MCF 10A (cell line): ENCODE results near the gene CBARP. TPM values are rescaled to one million over a fixed set of nuclear protein-coding genes. Genes with fewer than 3 reads are reported as not detected.

Experiments used
- BruUV-seq: library from RNA; stranded (reverse); fragments of 400-500 nt; replicated peaks from 2 replicates; lab custom pipeline; 2021; lab: Mats Ljungman, UMichigan
- CTCF ChIA-PET: fragments of 300-600 bp; sonication (Branson Sonifier 250); formaldehyde crosslinking; extraction: SDS; loops from one replicate; lab custom pipeline; 2021; ENCODE audit warnings: antibody characterized with exemption, inconsistent platforms; lab: Yijun Ruan, JAX
- POLR2A ChIA-PET: fragments of 300-600, 350-650 bp; sonication (Branson Sonifier 250); formaldehyde crosslinking; extraction: SDS; loops from one replicate; lab custom pipeline; 2020; ENCODE audit warnings: antibody characterized with exemption, inconsistent platforms; lab: Yijun Ruan, JAX
- DNase-seq: peaks from one replicate; pipeline ENCODE4 v3.0.0-alpha.2; 2018; ENCODE audit not compliant: unreplicated experiment
- H3K27ac Mint-ChIP-seq: one replicate; pipeline ENCODE4 v1.8.0; 2022; ENCODE audit warnings: mild to moderate bottlenecking, low read depth, mixed read lengths; ENCODE audit not compliant: unreplicated experiment
- H3K27me3 Mint-ChIP-seq: one replicate; pipeline ENCODE4 v1.8.0; 2022; ENCODE audit warnings: mixed read lengths; ENCODE audit not compliant: insufficient read depth, unreplicated experiment
- H3K36me3 Mint-ChIP-seq: one replicate; pipeline ENCODE4 v1.8.0; 2022; ENCODE audit warnings: mild to moderate bottlenecking, moderate library complexity, mixed read lengths; ENCODE audit not compliant: insufficient read depth, unreplicated experiment
- H3K4me1 Mint-ChIP-seq: one replicate; pipeline ENCODE4 v1.8.0; 2022; ENCODE audit warnings: mixed read lengths; ENCODE audit not compliant: insufficient read depth, unreplicated experiment
- H3K4me3 Mint-ChIP-seq: one replicate; pipeline ENCODE4 v1.8.0; 2022; ENCODE audit warnings: mild to moderate bottlenecking, moderate library complexity, mixed read lengths; ENCODE audit not compliant: unreplicated experiment
- H3K9me3 Mint-ChIP-seq: one replicate; pipeline ENCODE4 v1.8.0; 2022; ENCODE audit warnings: mixed read lengths; ENCODE audit not compliant: unreplicated experiment
- CTCF ChIP-seq: fragments of 200-600 bp; IDR thresholded peaks from one replicate; pipeline ENCODE4 v1.8.0; 2022; ENCODE audit warnings: antibody characterized with exemption, mild to moderate bottlenecking; ENCODE audit not compliant: unreplicated experiment
- intact Hi-C: fragments of 100-400 bp; cut with micrococcal nuclease; formaldehyde crosslinking; loops from 2 replicates; pipeline ENCODE4 v1.14.1; 2022
- total RNA-seq: library from RNA; stranded (reverse); gene quantifications from 2 replicates; pipeline ENCODE4 v1.2.3, GENCODE V29; 2022

CBARP gene
- total RNA-seq, 1 experiment from 2014 or later: 7.0 TPM

- CTCF ChIA-PET: no interaction called here
- no peak overlapping the region for H3K27ac Mint-ChIP-seq
- H3K36me3 Mint-ChIP-seq: peaks cover 10% of the 10 kb centered on the region
- H3K27me3 Mint-ChIP-seq: no peaks in the 10 kb centered on the region
- no peak for DNase-seq
- no peak overlapping the region for H3K4me3 Mint-ChIP-seq
- no peak for TF ChIP-seq CTCF
- H3K4me1 Mint-ChIP-seq: peaks cover 14% of the 10 kb centered on the region
- intact Hi-C loops: no loop called here
- H3K9me3 Mint-ChIP-seq: no peaks in the 10 kb centered on the region
- POLR2A ChIA-PET: interaction anchor here (0.7 kb wide), 1 partner anchor 13 kb away, joined by 3 read pairs; no protein-coding TSS in a partner anchor
- no TSS peak for BruUV-seq
These were observed 8.5 kb downstream of the CBARP start for GRCh38 chr19:1229056-1229923.

DNA sequence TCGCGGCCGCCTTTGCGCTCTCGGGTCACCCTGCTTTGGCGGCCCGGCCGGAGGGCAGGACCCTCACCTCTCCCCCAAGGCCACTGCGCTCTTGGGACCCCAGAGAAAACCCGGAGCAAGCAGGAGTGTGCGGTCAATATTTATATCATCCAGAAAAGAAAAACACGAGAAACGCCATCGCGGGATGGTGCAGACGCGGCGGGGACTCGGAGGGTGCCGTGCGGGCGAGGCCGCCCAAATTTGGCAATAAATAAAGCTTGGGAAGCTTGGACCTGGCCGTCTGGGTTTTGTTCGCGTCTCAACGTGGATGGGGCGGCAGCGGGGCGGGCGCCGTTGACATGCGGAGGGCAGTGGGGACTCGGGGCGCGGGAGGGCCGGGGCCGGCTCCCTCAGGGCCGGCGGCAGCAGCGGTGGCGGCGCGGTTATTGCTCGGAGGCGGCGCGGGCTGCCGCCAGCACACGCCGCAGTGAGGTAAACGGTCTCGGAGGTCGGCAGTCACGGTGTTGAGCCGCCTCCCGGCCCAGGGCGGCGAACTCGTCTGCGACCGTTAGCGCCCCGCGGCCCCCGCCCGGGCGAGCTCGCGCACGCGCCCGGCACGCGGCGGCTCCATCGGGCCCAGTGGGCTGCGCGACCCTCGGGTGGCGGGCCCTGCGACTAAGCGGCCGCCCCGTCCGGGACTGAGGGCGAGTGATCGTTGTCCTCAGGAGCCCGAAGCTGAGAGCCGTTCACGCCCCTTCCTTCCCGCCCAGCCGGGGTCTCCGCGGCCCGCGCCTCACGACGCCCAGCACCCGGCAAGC, 9.4 kb downstream of the CBARP start:
- CTCF ChIA-PET: interaction anchor here (0.7 kb wide), 1 partner anchor 20 kb away, joined by 3 read pairs; no protein-coding TSS in a partner anchor
- intact Hi-C loops: no loop called here
- H3K36me3 Mint-ChIP-seq: peaks cover 6% of the 10 kb centered on the region
- H3K9me3 Mint-ChIP-seq: no peaks in the 10 kb centered on the region
- no peak overlapping the region for H3K27ac Mint-ChIP-seq
- H3K4me1 Mint-ChIP-seq: peaks cover 14% of the 10 kb centered on the region
- no peak overlapping the region for H3K4me3 Mint-ChIP-seq
- no peak for TF ChIP-seq CTCF
- BruUV-seq: no TSS peak
- DNase-seq: no peak
- POLR2A ChIA-PET: no interaction called here
- no peaks in the 10 kb centered on the region for H3K27me3 Mint-ChIP-seq

- POLR2A ChIA-PET: interaction anchor here (0.7 kb wide), 1 partner anchor 1199 kb away, joined by 3 read pairs; no protein-coding TSS in a partner anchor
These were observed 10.3 kb downstream of the CBARP start for GRCh38 chr19:1227304-1228054.

More at GRCh38 chr19:1227304-1228054, 10.3 kb downstream of the CBARP start:
- no peak for DNase-seq
- no peaks in the 10 kb centered on the region for H3K9me3 Mint-ChIP-seq
- intact Hi-C loops: no loop called here
- no peak overlapping the region for H3K27ac Mint-ChIP-seq
- H3K36me3 Mint-ChIP-seq: peaks cover 6% of the 10 kb centered on the region
- H3K4me1 Mint-ChIP-seq: peaks cover 11% of the 10 kb centered on the region
- CTCF ChIA-PET: interaction anchor here (0.7 kb wide), 1 partner anchor 19 kb away, joined by 3 read pairs; no protein-coding TSS in a partner anchor
- H3K27me3 Mint-ChIP-seq: no peaks in the 10 kb centered on the region
- no peak for TF ChIP-seq CTCF
- no TSS peak for BruUV-seq
- H3K4me3 Mint-ChIP-seq: no peak overlapping the region
